GM19395 (cell line): ENCODE data around the gene PRSS38.

Source experiments
- ATAC-seq: cut with Tn5 transposase; IDR thresholded peaks from one replicate; pipeline ENCODE4 v1.9.1; 2021; ENCODE audit warnings: mild to moderate bottlenecking, moderate library complexity; ENCODE audit not compliant: unreplicated experiment

Gene PRSS38

GRCh38 chr1:227815468-227816409, at the start of gene PRSS38:
Gene PRSS38, plus strand, starts transcription at chr1:227815675. Its CDS starts 42 bp downstream, at chr1:227815717.
- ATAC-seq, result no peak

GRCh38 chr1:227766015-227766634, 49.4 kb upstream of the PRSS38 start:
- ATAC-seq, result peak; percentile 54

GRCh38 chr1:227766653-227767277, 48.7 kb upstream of the PRSS38 start:
- no peak for ATAC-seq

GRCh38 chr1:227767401-227768124, 47.9 kb upstream of the PRSS38 start:
- ATAC-seq, result no peak

GRCh38 chr1:227768125-227768439, 47.4 kb upstream of the PRSS38 start:
- ATAC-seq, result no peak

- ATAC-seq, result no peak
Observed at GRCh38 chr1:227768640-227769039, 46.8 kb upstream of the PRSS38 start.

- no peak for ATAC-seq
Observed at GRCh38 chr1:227769047-227769935, 46.2 kb upstream of the PRSS38 start.

- ATAC-seq, result no peak
Observed at GRCh38 chr1:227769936-227770494, 45.5 kb upstream of the PRSS38 start.

GRCh38 chr1:227770812-227771211, 44.7 kb upstream of the PRSS38 start:
- no peak for ATAC-seq

GRCh38 chr1:227771326-227771725, 44.1 kb upstream of the PRSS38 start:
- ATAC-seq, result no peak

GRCh38 chr1:227771771-227772170, 43.7 kb upstream of the PRSS38 start:
- no peak for ATAC-seq

GRCh38 chr1:227773558-227773957, 41.9 kb upstream of the PRSS38 start:
- no peak for ATAC-seq

- no peak for ATAC-seq
Observed at GRCh38 chr1:227774051-227774731, 41.3 kb upstream of the PRSS38 start.

GRCh38 chr1:227774821-227775661, 40.4 kb upstream of the PRSS38 start:
- no peak for ATAC-seq

GRCh38 chr1:227775841-227776240, 39.6 kb upstream of the PRSS38 start:
- ATAC-seq, result no peak

- ATAC-seq, result no peak
Observed at GRCh38 chr1:227776331-227776771, 39.1 kb upstream of the PRSS38 start.

- ATAC-seq, result no peak
Observed at GRCh38 chr1:227777156-227777555, 38.3 kb upstream of the PRSS38 start.

- ATAC-seq, result no peak
Observed at GRCh38 chr1:227777646-227778045, 37.8 kb upstream of the PRSS38 start.
